GM12878 (cell line): ENCODE data around the gene GPATCH3.
"Not testable (repeated sequence)": the region's sequence is repeated elsewhere in the genome, so short reads cannot be mapped to it uniquely, and the experiment has no call there.

ENCODE experiments used
- BCL11A ChIP-seq: IDR thresholded peaks from 2 replicates; pipeline ENCODE4 v1.6.1; 2011; ENCODE audit warnings: low read depth, low read length
- CBFB ChIP-seq: IDR thresholded peaks from 2 replicates; pipeline ENCODE4 v1.6.1; 2016; ENCODE audit warnings: antibody characterized with exemption, low read depth
- CHD2 ChIP-seq: IDR thresholded peaks from 2 replicates; pipeline ENCODE4 v1.6.1; 2011; ENCODE audit warnings: low read depth, low read length, improper control_type of control experiment, borderline replicate concordance
- ELK1 ChIP-seq: IDR thresholded peaks from 2 replicates; pipeline ENCODE4 v1.6.1; 2012; ENCODE audit warnings: low read depth, low read length, improper control_type of control experiment
- EP300 ChIP-seq, 2 experiments: fragments of 150-350 bp in 1 of 2; IDR thresholded peaks; 2 replicates each; pipeline ENCODE4 v1.6.1; 2011 to 2012; ENCODE audit warnings: low read depth in 2 of 2, low read length in 2 of 2, borderline replicate concordance in 1 of 2, improper control_type of control experiment in 1 of 2, inconsistent platforms in 1 of 2; ENCODE audit not compliant: control insufficient read depth in 1 of 2
- EZH2 ChIP-seq: IDR thresholded peaks from 2 replicates; pipeline ENCODE4 v1.6.1; 2012; ENCODE audit warnings: low read depth, mild to moderate bottlenecking, control low read depth, inconsistent platforms, low read length, borderline replicate concordance; ENCODE audit not compliant: control insufficient read depth
- PBX3 ChIP-seq: IDR thresholded peaks from 2 replicates; pipeline ENCODE4 v1.6.1; 2011; ENCODE audit warnings: mild to moderate bottlenecking, low read depth, low read length, moderate library complexity; ENCODE audit not compliant: insufficient replicate concordance
- PML ChIP-seq: IDR thresholded peaks from 2 replicates; pipeline ENCODE4 v1.6.1; 2012; ENCODE audit warnings: low read length, inconsistent platforms
- SIN3A ChIP-seq: IDR thresholded peaks from 2 replicates; pipeline ENCODE4 v1.6.1; 2012; ENCODE audit warnings: low read depth, low read length, improper control_type of control experiment
- ZNF274 ChIP-seq: IDR thresholded peaks from one replicate; pipeline ENCODE4 v1.8.0; 2011; ENCODE audit not compliant: insufficient read length, insufficient read depth
- TF ChIP-seq, protein P1 (sequence below), 3 experiments: IDR thresholded peaks in 2 of 3; conservative IDR thresholded peaks in 1 of 3; 2 replicates each; pipeline ENCODE4 v1.5.1; 2011; ENCODE audit warnings: low read depth in 3 of 3, low read length in 3 of 3, mild to moderate bottlenecking in 3 of 3, control low read depth in 2 of 3, moderate library complexity in 2 of 3, inconsistent platforms in 1 of 3, mixed read lengths in 1 of 3; ENCODE audit not compliant: control insufficient read depth in 2 of 3, insufficient read depth in 1 of 3; ENCODE audit errors: extremely low read depth in 1 of 3
- TF ChIP-seq, protein P2 (sequence below): IDR thresholded peaks from 2 replicates; pipeline ENCODE4 v1.6.1; 2011; ENCODE audit warnings: low read depth, mild to moderate bottlenecking, low read length, moderate library complexity, borderline replicate concordance; ENCODE audit errors: extremely low read depth
- TF ChIP-seq, protein P3 (sequence below): IDR thresholded peaks from 2 replicates; pipeline ENCODE4 v1.6.1; 2012; ENCODE audit warnings: low read depth, low read length, improper control_type of control experiment
- TF ChIP-seq, protein P4 (sequence below): IDR thresholded peaks from 2 replicates; pipeline ENCODE4 v1.6.1; 2012; ENCODE audit warnings: mild to moderate bottlenecking, low read depth, low read length

- TF ChIP-seq PBX3; CBFB; SIN3A; EP300 (IDR thresholded peaks at IDR 0.05; ENCODE audit: borderline replicate concordance in 1 of 2, control insufficient read depth in 1 of 2, low read depth in 2 of 2, low read length in 2 of 2); ZNF274; ELK1; BCL11A; PML; EZH2; CHD2: not testable (repeated sequence)
- TF ChIP-seq, protein P1, sequence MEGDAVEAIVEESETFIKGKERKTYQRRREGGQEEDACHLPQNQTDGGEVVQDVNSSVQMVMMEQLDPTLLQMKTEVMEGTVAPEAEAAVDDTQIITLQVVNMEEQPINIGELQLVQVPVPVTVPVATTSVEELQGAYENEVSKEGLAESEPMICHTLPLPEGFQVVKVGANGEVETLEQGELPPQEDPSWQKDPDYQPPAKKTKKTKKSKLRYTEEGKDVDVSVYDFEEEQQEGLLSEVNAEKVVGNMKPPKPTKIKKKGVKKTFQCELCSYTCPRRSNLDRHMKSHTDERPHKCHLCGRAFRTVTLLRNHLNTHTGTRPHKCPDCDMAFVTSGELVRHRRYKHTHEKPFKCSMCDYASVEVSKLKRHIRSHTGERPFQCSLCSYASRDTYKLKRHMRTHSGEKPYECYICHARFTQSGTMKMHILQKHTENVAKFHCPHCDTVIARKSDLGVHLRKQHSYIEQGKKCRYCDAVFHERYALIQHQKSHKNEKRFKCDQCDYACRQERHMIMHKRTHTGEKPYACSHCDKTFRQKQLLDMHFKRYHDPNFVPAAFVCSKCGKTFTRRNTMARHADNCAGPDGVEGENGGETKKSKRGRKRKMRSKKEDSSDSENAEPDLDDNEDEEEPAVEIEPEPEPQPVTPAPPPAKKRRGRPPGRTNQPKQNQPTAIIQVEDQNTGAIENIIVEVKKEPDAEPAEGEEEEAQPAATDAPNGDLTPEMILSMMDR (IDR thresholded peaks at IDR 0.05 in 2 of 3, conservative IDR thresholded peaks at IDR 0.05 in 1 of 3; ENCODE audit: control insufficient read depth in 2 of 3, extremely low read depth in 1 of 3, insufficient read depth in 1 of 3, low read depth in 3 of 3, low read length in 3 of 3): not testable (repeated sequence)
- TF ChIP-seq, protein P2, sequence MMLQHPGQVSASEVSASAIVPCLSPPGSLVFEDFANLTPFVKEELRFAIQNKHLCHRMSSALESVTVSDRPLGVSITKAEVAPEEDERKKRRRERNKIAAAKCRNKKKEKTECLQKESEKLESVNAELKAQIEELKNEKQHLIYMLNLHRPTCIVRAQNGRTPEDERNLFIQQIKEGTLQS: not testable (repeated sequence)
- TF ChIP-seq, protein P3, sequence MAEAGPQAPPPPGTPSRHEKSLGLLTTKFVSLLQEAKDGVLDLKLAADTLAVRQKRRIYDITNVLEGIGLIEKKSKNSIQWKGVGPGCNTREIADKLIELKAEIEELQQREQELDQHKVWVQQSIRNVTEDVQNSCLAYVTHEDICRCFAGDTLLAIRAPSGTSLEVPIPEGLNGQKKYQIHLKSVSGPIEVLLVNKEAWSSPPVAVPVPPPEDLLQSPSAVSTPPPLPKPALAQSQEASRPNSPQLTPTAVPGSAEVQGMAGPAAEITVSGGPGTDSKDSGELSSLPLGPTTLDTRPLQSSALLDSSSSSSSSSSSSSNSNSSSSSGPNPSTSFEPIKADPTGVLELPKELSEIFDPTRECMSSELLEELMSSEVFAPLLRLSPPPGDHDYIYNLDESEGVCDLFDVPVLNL: not testable (repeated sequence)
- TF ChIP-seq, protein P4, sequence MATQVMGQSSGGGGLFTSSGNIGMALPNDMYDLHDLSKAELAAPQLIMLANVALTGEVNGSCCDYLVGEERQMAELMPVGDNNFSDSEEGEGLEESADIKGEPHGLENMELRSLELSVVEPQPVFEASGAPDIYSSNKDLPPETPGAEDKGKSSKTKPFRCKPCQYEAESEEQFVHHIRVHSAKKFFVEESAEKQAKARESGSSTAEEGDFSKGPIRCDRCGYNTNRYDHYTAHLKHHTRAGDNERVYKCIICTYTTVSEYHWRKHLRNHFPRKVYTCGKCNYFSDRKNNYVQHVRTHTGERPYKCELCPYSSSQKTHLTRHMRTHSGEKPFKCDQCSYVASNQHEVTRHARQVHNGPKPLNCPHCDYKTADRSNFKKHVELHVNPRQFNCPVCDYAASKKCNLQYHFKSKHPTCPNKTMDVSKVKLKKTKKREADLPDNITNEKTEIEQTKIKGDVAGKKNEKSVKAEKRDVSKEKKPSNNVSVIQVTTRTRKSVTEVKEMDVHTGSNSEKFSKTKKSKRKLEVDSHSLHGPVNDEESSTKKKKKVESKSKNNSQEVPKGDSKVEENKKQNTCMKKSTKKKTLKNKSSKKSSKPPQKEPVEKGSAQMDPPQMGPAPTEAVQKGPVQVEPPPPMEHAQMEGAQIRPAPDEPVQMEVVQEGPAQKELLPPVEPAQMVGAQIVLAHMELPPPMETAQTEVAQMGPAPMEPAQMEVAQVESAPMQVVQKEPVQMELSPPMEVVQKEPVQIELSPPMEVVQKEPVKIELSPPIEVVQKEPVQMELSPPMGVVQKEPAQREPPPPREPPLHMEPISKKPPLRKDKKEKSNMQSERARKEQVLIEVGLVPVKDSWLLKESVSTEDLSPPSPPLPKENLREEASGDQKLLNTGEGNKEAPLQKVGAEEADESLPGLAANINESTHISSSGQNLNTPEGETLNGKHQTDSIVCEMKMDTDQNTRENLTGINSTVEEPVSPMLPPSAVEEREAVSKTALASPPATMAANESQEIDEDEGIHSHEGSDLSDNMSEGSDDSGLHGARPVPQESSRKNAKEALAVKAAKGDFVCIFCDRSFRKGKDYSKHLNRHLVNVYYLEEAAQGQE: not testable (repeated sequence)
Observed at GRCh38 chr1:26847826-26848225, 52.4 kb downstream of the GPATCH3 start.
